H1 (cell line): ENCODE data around the gene P2RX1.

Source experiments
- BRCA1 ChIP-seq: IDR thresholded peaks from 2 replicates; pipeline ENCODE4 v1.6.1; 2012; ENCODE audit warnings: low read depth, low read length, improper control_type of control experiment
- CREB1 ChIP-seq: IDR thresholded peaks from 2 replicates; pipeline ENCODE4 v1.6.1; 2012; ENCODE audit warnings: inconsistent platforms
- CTCF ChIP-seq, 3 experiments: IDR thresholded peaks; 1 replicate in 2 of 3; 2 replicates in 1 of 3; pipeline versions ENCODE4 v1.5.1 to v1.6.1; 2011; ENCODE audit warnings: low read length in 3 of 3, mild to moderate bottlenecking in 3 of 3, inconsistent platforms in 2 of 3, low read depth in 1 of 3, moderate library complexity in 1 of 3; ENCODE audit not compliant: insufficient read depth in 1 of 3; ENCODE audit errors: control extremely low read depth in 1 of 3
- EGR1 ChIP-seq: IDR thresholded peaks from 2 replicates; pipeline ENCODE4 v1.6.1; 2011; ENCODE audit warnings: low read depth, low read length, borderline replicate concordance
- JUND ChIP-seq: IDR thresholded peaks from 2 replicates; pipeline ENCODE4 v1.6.1; 2011; ENCODE audit warnings: mild to moderate bottlenecking, improper control_type of control experiment, low read length
- POLR2A ChIP-seq, 2 experiments: IDR thresholded peaks; 1 replicate in 1 of 2; 2 replicates in 1 of 2; pipeline ENCODE4 v1.6.1; 2011; ENCODE audit warnings: low read depth in 2 of 2, low read length in 2 of 2, mild to moderate bottlenecking in 2 of 2; ENCODE audit errors: control extremely low read depth in 1 of 2
- RAD21 ChIP-seq, 2 experiments: IDR thresholded peaks in 1 of 2; conservative IDR thresholded peaks in 1 of 2; 2 replicates each; pipeline ENCODE4 v1.6.1; 2011; ENCODE audit warnings: low read depth in 2 of 2, low read length in 2 of 2, improper control_type of control experiment in 1 of 2, inconsistent platforms in 1 of 2, mild to moderate bottlenecking in 1 of 2, moderate library complexity in 1 of 2
- SP1 ChIP-seq: IDR thresholded peaks from 2 replicates; pipeline ENCODE4 v1.6.1; 2011; ENCODE audit warnings: low read depth, low read length
- TF ChIP-seq, protein P1 (sequence below): IDR thresholded peaks from 2 replicates; pipeline ENCODE4 v1.6.1; 2012; ENCODE audit warnings: inconsistent platforms

DNA sequence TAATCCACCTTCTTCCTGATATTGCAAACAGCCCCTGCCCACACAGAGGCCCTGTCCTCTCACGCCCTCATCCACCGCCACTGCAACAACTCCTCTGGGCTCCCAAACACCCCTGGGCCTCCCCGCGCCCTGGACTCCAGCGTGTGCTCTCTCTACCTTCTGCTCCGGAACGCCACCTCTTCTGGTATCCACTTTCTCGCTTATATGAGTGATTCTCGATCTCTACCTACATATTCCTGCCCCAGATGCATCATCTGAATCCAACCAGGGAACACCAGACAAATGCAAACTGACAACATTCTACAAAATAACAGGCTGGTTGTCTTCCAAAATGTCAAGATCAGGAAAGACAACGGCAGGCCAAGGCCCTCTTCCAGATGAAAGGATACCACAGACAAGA is 42.4 kb downstream of the P2RX1 start:
- no peak for TF ChIP-seq SP1
- TF ChIP-seq RAD21 (IDR thresholded peaks at IDR 0.05 in 1 of 2, conservative IDR thresholded peaks at IDR 0.05 in 1 of 2; ENCODE audit: low read depth in 2 of 2, low read length in 2 of 2), result no peak
- TF ChIP-seq CTCF (IDR thresholded peaks at IDR 0.05; ENCODE audit: control extremely low read depth in 1 of 3, insufficient read depth in 1 of 3, low read depth in 1 of 3, low read length in 3 of 3), result no peak
- TF ChIP-seq BRCA1, result no peak
- TF ChIP-seq, protein P1, sequence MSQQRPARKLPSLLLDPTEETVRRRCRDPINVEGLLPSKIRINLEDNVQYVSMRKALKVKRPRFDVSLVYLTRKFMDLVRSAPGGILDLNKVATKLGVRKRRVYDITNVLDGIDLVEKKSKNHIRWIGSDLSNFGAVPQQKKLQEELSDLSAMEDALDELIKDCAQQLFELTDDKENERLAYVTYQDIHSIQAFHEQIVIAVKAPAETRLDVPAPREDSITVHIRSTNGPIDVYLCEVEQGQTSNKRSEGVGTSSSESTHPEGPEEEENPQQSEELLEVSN, result no peak
- no peak for TF ChIP-seq JUND
- no peak for TF ChIP-seq EGR1
- no peak for TF ChIP-seq POLR2A (IDR thresholded peaks at IDR 0.05; ENCODE audit: control extremely low read depth in 1 of 2, low read depth in 2 of 2, low read length in 2 of 2)
- no peak for TF ChIP-seq CREB1
